ENCODE measurements around the gene ACRBP. TPM values are rescaled to one million over a fixed set of nuclear protein-coding genes. Genes with fewer than 3 reads are reported as not detected.

ACRBP gene
- total RNA-seq, 1 experiment from 2014 or later = 0.77 TPM

GRCh38 chr12:6606331-6607131 lies 40.7 kb downstream of the ACRBP start:
- Histone ChIP-seq H4K20me1 (ENCODE audit: low read length) (peaks cover 31% of the 10 kb centered on the region), H2AFZ (ENCODE audit: low read length) (no peak overlapping the region), H3K4me3 (ENCODE audit: low read length) (peak overlapping the region; percentile 94), H3F3A (ENCODE audit: low read length, unreplicated experiment) (no peaks in the 10 kb centered on the region), H3K36me3 (ENCODE audit: low read depth, low read length) (peaks cover 13% of the 10 kb centered on the region), H3K9me2 (replicated peaks; ENCODE audit: low read length) (no peaks in the 10 kb centered on the region), H3K79me2 (ENCODE audit: low read length) (peaks cover 56% of the 10 kb centered on the region), H3K27ac (ENCODE audit: low read length) (peak overlapping the region; percentile 40), H3K9me3 (ENCODE audit: low read length) (no peaks in the 10 kb centered on the region), H3K9ac (ENCODE audit: low read length) (peak overlapping the region; percentile 78), H3K4me1 (ENCODE audit: insufficient read depth, low read length) (peaks cover 27% of the 10 kb centered on the region), H3K27me3 (ENCODE audit: low read length) (no peaks in the 10 kb centered on the region), H3K4me2 (ENCODE audit: low read length) (peak overlapping the region; percentile 91)
- DNase-seq (no peak), ATAC-seq (peak; percentile 29)
- TF ChIP-seq EZH2 (IDR thresholded peaks at IDR 0.05; ENCODE audit: low read length, unreplicated experiment) = no peak
- TF ChIP-seq EZH2phosphoT487 (IDR thresholded peaks at IDR 0.05; ENCODE audit: borderline replicate concordance, low read length) = no peak
- TF ChIP-seq CTCF (conservative IDR thresholded peaks at IDR 0.05; ENCODE audit: low read depth, low read length) = no peak
- CTCF ChIA-PET = no interaction called here
- intact Hi-C loops (cut with micrococcal nuclease) = no loop called here
- no TSS peak for BruUV-seq (replicated peaks)
- POLR2A ChIA-PET (ENCODE audit: unreplicated experiment) = interaction anchor here (1.1 kb wide), 1 partner anchor 72 kb away, joined by 7 read pairs; the partner anchor contains the start of gene GAPDH

- no peak overlapping the region for H2AFZ ChIP-seq (ENCODE audit: low read length)
- H3K9ac ChIP-seq (ENCODE audit: low read length) = peak overlapping the region; percentile 78
- DNase-seq (peak; percentile 51), ATAC-seq (peak; percentile 33)
- no peaks in the 10 kb centered on the region for H3K9me2 ChIP-seq (replicated peaks; ENCODE audit: low read length)
- no peaks in the 10 kb centered on the region for H3K9me3 ChIP-seq (ENCODE audit: low read length)
- ChIA-PET CTCF (interaction anchor here (0.6 kb wide), 1 partner anchor 83 kb away, joined by 12 read pairs; the partner anchor contains the start of gene ZNF384), POLR2A (ENCODE audit: unreplicated experiment) (interaction anchor here (1.1 kb wide), 1 partner anchor 71 kb away, joined by 7 read pairs; the partner anchor contains the start of gene GAPDH)
- H3K27me3 ChIP-seq (ENCODE audit: low read length) = no peaks in the 10 kb centered on the region
- H3K4me1 ChIP-seq (ENCODE audit: insufficient read depth, low read length) = peaks cover 27% of the 10 kb centered on the region
- H3F3A ChIP-seq (ENCODE audit: low read length, unreplicated experiment) = no peaks in the 10 kb centered on the region
- intact Hi-C loops (cut with micrococcal nuclease) = no loop called here
- H4K20me1 ChIP-seq (ENCODE audit: low read length) = peaks cover 31% of the 10 kb centered on the region
- peaks cover 65% of the 10 kb centered on the region for H3K79me2 ChIP-seq (ENCODE audit: low read length)
- TSS peak; percentile 34 for BruUV-seq (replicated peaks)
- TF ChIP-seq CTCF (conservative IDR thresholded peaks at IDR 0.05; ENCODE audit: low read depth, low read length) (no peak), EZH2phosphoT487 (IDR thresholded peaks at IDR 0.05; ENCODE audit: borderline replicate concordance, low read length) (no peak), EZH2 (IDR thresholded peaks at IDR 0.05; ENCODE audit: low read length, unreplicated experiment) (no peak)
- H3K27ac ChIP-seq (ENCODE audit: low read length) = peak overlapping the region; percentile 40
- peaks cover 21% of the 10 kb centered on the region for H3K36me3 ChIP-seq (ENCODE audit: low read depth, low read length)
- peak overlapping the region; percentile 94 for H3K4me3 ChIP-seq (ENCODE audit: low read length)
- H3K4me2 ChIP-seq (ENCODE audit: low read length) = peak overlapping the region; percentile 91
Measured at GRCh38 chr12:6605421-6606330, 41.6 kb downstream of the ACRBP start.

Measured in PC-3 (cell line).